HG03378 (cell line): Measurements from ENCODE around the gene RBM33.

Experiments used
- ATAC-seq: cut with Tn5 transposase; IDR thresholded peaks from one replicate; pipeline ENCODE4 v1.9.1; 2021; ENCODE audit warnings: mild to moderate bottlenecking, moderate library complexity; ENCODE audit not compliant: unreplicated experiment

RBM33 gene

DNA sequence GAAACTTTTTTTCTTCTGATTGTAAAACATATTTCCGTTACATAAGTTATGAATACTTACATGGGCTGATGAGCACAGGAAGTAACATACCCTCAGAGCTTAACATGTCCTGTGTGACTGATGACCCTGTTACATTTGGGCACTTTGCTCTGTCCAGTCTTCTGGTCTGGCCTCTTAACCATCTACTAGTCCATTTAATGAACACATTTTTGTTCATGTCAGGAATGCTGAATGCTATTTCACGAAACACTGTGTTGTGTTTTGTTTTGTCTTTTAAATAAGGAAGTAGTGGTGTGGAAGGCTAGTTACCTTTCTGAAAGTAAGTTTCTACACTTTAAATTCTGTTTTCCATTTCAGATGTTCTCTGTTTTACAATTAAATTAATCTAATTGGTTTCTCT, 77.7 kb downstream of the RBM33 start:
- peak; percentile 45 for ATAC-seq

- no peak for ATAC-seq
These were observed 78.5 kb downstream of the RBM33 start for GRCh38 chr7:155722936-155723335.

DNA sequence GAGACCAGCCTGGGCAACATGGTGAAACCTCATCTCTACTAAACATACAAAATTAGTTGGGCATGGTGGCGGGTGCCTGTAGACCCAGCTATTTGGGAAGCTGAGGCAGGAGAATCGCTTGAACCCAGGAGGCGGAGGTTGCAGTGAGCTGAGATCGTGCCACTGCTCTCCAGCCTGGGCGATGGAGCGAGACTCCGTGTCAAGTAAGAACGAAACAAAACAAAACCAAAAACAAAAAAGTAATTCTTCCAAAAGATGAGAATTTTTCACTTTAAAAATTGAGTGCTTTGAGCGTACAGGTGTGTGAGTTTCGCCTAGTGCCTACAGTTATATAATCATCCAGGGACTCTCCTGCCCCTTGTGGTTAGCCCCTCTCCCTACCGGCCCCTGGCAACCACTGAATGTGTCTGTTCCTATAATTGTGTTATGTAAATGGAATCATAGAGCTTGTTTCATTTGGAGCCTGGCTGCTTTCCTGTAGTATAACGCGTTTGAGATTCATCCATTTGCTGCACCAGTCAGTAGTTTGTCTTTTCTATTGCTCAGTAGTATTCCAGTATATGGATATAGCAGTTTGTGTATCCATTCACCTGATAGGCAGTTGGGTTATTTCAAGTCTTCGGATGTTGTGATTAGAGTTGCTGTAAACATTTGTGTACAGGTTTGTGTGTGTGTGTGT, 80.0 kb downstream of the RBM33 start:
- ATAC-seq, result peak; percentile 50

GRCh38 chr7:155725006-155725355, 80.5 kb downstream of the RBM33 start:
- no peak for ATAC-seq

GRCh38 chr7:155727616-155728015, 83.2 kb downstream of the RBM33 start:
- no peak for ATAC-seq

DNA sequence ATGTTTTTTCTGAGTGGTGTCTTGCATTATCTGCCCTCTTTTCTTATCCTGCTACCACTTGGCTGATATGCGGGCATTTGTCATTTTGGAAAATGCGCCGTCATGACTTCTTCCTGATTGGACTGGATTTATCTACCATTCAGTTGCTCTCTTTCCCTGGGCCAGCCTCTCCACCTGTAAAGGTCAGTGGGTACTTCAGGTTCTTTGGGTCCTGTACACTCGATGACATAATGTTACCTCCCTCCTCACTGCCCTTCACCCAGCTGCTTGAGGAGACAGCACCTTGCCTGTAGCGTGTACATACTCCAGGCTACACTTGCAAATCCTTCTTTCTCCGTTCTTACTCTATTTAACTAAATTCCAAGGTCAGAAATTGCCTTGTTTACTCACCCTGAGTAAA, 83.7 kb downstream of the RBM33 start:
- no peak for ATAC-seq

DNA sequence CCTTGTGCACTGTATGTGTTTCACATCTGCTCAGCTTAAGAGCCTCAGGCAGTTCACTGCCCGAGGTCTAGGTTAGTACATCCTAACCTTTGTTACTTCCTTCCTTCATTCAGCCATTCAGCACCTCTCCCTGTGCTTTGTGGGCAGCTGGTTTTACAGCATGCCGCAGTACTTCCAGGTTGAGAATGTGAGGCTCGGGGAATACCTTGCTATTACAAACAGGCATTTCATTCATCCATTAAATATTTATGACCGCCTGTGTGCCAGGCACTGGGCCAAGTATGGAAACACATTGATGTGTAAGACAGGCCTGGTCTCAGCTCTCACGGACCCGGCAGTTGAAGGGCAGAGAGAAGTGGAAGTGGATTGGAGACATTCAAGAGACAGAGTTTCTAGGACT, 85.4 kb downstream of the RBM33 start:
- ATAC-seq, result no peak

- ATAC-seq, result no peak
These were observed 86.9 kb downstream of the RBM33 start for GRCh38 chr7:155731380-155731779.

GRCh38 chr7:155731871-155732270, 87.4 kb downstream of the RBM33 start:
- no peak for ATAC-seq

DNA sequence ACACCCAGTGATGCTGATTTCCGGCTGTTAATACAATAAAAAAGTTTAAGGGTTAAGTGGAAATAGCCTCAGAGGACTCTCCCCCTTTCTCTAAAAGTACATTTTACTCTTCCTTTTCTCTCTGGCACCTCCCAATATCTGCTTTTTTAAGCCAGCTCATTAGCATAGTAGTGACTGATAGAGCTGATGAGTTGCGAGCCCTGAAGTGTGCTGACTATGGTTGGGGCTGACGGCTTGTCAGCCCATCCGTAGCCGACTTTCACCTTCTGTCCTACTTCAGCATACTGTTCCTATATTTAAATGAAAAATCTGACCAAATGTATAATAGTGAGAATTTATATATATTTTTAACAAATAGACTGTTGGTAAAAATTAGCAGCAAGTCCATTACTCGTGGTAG, 87.8 kb downstream of the RBM33 start:
- ATAC-seq, result no peak

- ATAC-seq, result no peak
These were observed 89.4 kb downstream of the RBM33 start for GRCh38 chr7:155733582-155734444.

- no peak for ATAC-seq
These were observed 90.0 kb downstream of the RBM33 start for GRCh38 chr7:155734445-155734809.

GRCh38 chr7:155735442-155736115, 91.1 kb downstream of the RBM33 start:
- ATAC-seq, result no peak

GRCh38 chr7:155737590-155737989, 93.1 kb downstream of the RBM33 start:
- ATAC-seq, result no peak

- ATAC-seq, result no peak
These were observed 93.6 kb downstream of the RBM33 start for GRCh38 chr7:155738104-155738503.

DNA sequence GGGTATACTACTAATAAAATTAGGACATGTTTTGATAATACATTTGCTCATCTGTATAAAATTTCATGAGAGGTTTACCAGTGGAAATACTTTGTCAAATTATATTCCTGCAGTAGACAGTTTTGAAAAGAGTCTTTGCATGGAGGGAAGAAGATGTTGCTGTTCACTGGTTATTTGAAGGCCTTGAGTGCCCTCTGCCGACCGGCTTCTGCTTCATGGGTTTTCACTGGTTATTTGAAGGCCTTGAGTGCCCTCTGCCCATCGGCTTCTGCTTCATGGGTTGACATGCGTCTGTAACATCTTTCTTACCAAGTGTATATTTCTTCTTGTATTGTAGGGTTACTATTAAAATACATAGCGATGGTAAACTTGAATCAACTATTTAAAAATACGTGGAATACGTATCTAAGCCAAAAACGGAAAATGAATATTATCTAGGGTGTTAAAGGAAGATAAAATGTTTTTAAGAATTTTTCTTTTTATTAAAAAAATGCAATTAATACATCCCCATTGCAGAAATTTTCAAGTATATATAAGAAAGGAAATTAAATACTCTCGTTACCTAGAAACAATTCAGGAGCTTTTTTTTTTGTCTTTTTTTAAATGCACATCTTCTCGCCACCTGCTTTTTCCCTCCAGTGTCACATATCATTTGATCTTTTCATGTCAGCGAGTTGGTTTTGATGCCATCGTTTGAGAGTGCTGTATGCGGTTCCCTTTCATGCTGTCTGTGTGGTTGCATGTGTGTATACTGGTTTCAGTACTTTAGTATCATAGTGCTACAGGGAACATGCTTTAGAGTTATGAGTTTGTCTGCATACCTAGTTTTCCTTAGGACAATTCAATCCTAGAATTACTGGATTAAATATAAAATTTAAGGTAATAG, 94.4 kb downstream of the RBM33 start:
- ATAC-seq, result peak; percentile 55

- ATAC-seq, result no peak
These were observed 95.2 kb downstream of the RBM33 start for GRCh38 chr7:155739538-155740143.

- ATAC-seq, result no peak
These were observed 96.6 kb downstream of the RBM33 start for GRCh38 chr7:155741082-155741481.

DNA sequence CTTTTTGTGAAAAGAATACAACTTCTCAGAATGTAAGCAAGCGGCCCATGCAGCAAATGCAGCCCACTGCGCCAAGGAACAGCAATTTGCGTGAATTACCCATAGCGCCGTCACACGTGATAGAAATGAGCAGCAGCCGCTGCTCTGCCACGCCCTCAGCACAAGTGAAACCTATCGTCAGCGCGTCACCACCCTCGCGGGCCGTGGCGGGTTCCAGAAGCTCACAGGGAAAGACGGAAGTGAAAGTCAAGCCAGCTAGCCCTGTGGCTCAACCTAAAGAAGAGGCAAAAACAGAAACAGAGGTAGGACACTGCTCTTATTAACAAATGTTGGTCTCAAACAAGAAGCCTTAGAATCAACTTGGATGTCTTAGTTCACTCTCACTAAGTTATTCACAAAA, 97.3 kb downstream of the RBM33 start:
- no peak for ATAC-seq

GRCh38 chr7:155743177-155743576, 98.7 kb downstream of the RBM33 start:
- no peak for ATAC-seq
